Neuronal stem cell (in vitro differentiated cells): ENCODE measurements around the gene NPBWR2.

Experiments
- DNase-seq: peaks from one replicate; pipeline ENCODE4 v3.0.0-alpha.2; 2013; ENCODE audit warnings: low spot score
- H2AFZ ChIP-seq: one replicate; pipeline ENCODE4 v1.6.1; 2013; ENCODE audit warnings: mild to moderate bottlenecking, low read length, inconsistent platforms
- H2AK5ac ChIP-seq: 2 replicates; pipeline ENCODE4 v1.6.1; 2013; ENCODE audit warnings: low read depth, mild to moderate bottlenecking, inconsistent platforms, low read length, moderate library complexity, mixed read lengths
- H2BK120ac ChIP-seq: 2 replicates; pipeline ENCODE4 v1.6.1; 2013; ENCODE audit warnings: low read depth, mild to moderate bottlenecking, inconsistent platforms, low read length, moderate library complexity, mixed read lengths
- H2BK12ac ChIP-seq: one replicate; pipeline ENCODE4 v1.6.1; 2013; ENCODE audit warnings: low read length, inconsistent platforms
- H2BK15ac ChIP-seq: 2 replicates; pipeline ENCODE4 v1.6.1; 2013; ENCODE audit warnings: mild to moderate bottlenecking, low read length, inconsistent platforms, mixed read lengths
- H2BK5ac ChIP-seq: one replicate; pipeline ENCODE4 v1.6.1; 2013; ENCODE audit warnings: inconsistent platforms, mild to moderate bottlenecking, low read length, moderate library complexity
- H3K14ac ChIP-seq: one replicate; pipeline ENCODE4 v1.6.1; 2013; ENCODE audit warnings: low read length, inconsistent platforms
- H3K18ac ChIP-seq: 2 replicates; pipeline ENCODE4 v1.6.1; 2013; ENCODE audit warnings: low read length, inconsistent platforms
- H3K23ac ChIP-seq: 2 replicates; pipeline ENCODE4 v1.6.1; 2013; ENCODE audit warnings: low read depth, mild to moderate bottlenecking, mixed read lengths, low read length, inconsistent platforms; ENCODE audit not compliant: poor library complexity
- H3K27ac ChIP-seq: replicated peaks from 3 replicates; pipeline ENCODE4 v1.5.1; 2013; ENCODE audit warnings: low read length, inconsistent platforms
- H3K27me3 ChIP-seq, 3 experiments: 2 replicates each; pipeline ENCODE4 v1.6.1; 2013; ENCODE audit warnings: low read length in 3 of 3, mild to moderate bottlenecking in 2 of 3, inconsistent platforms in 1 of 3, low read depth in 1 of 3, mixed read lengths in 1 of 3, moderate library complexity in 1 of 3; ENCODE audit not compliant: control insufficient read depth in 3 of 3, insufficient read depth in 3 of 3
- H3K36me3 ChIP-seq, 2 donors: replicated peaks in 1 of 2; 2 replicates each; pipeline ENCODE4 v1.6.1; 2013; ENCODE audit warnings: low read length in 2 of 2; ENCODE audit not compliant: control insufficient read depth in 2 of 2, insufficient read depth in 2 of 2
- H3K4ac ChIP-seq: 2 replicates; pipeline ENCODE4 v1.6.1; 2013; ENCODE audit warnings: inconsistent platforms, mild to moderate bottlenecking, low read length, moderate library complexity
- H3K4me1 ChIP-seq, 2 donors: 1 replicate in 1 of 2; 2 replicates in 1 of 2; pipeline ENCODE4 v1.6.1; 2013; ENCODE audit warnings: low read length in 2 of 2, low read depth in 1 of 2; ENCODE audit not compliant: control insufficient read depth in 2 of 2, insufficient read depth in 1 of 2
- H3K4me2 ChIP-seq: one replicate; pipeline ENCODE4 v1.6.1; 2013; ENCODE audit warnings: mild to moderate bottlenecking, low read length, inconsistent platforms; ENCODE audit not compliant: insufficient read depth, poor library complexity, severe bottlenecking
- H3K4me3 ChIP-seq, 2 donors: 2 replicates each; pipeline ENCODE4 v1.5.1; 2013; ENCODE audit warnings: low read length in 2 of 2, mild to moderate bottlenecking in 2 of 2, inconsistent platforms in 1 of 2, moderate library complexity in 1 of 2
- H3K79me1 ChIP-seq: one replicate; pipeline ENCODE4 v1.6.1; 2013; ENCODE audit warnings: low read depth, mild to moderate bottlenecking, inconsistent platforms, low read length, moderate library complexity
- H3K9ac ChIP-seq: one replicate; pipeline ENCODE4 v1.6.1; 2013; ENCODE audit warnings: mild to moderate bottlenecking, low read depth, low read length, inconsistent platforms; ENCODE audit not compliant: poor library complexity
- H3K9me3 ChIP-seq, 2 donors: replicated peaks in 1 of 2; 2 replicates each; pipeline versions ENCODE3 to v1.6.1; 2013; ENCODE audit warnings: low read length in 2 of 2, mild to moderate bottlenecking in 2 of 2, inconsistent platforms in 1 of 2, low read depth in 1 of 2, mixed read lengths in 1 of 2, moderate library complexity in 1 of 2; ENCODE audit not compliant: control insufficient read depth in 2 of 2, insufficient read depth in 1 of 2
- H4K8ac ChIP-seq: one replicate; pipeline ENCODE4 v1.6.1; 2013; ENCODE audit warnings: low read depth, mild to moderate bottlenecking, inconsistent platforms, low read length, moderate library complexity
- H4K91ac ChIP-seq: one replicate; pipeline ENCODE4 v1.6.1; 2013; ENCODE audit warnings: low read length, low read depth, mild to moderate bottlenecking, inconsistent platforms; ENCODE audit not compliant: poor library complexity
- WGBS, 2 donors: extraction: QIAGEN DNeasy Blood & Tissue Kit; methylation state at CpG; one replicate each; pipeline ENCODE4 v1.1.7; 2013; ENCODE audit warnings: missing lambda C conversion rate in 2 of 2, mixed read lengths in 1 of 2; ENCODE audit not compliant: insufficient read length in 2 of 2, insufficient replicate concordance in 1 of 2; ENCODE audit errors: extremely low coverage in 2 of 2; 5-methylcytosine and 5-hydroxymethylcytosine counted together

The NPBWR2 gene

DNA sequence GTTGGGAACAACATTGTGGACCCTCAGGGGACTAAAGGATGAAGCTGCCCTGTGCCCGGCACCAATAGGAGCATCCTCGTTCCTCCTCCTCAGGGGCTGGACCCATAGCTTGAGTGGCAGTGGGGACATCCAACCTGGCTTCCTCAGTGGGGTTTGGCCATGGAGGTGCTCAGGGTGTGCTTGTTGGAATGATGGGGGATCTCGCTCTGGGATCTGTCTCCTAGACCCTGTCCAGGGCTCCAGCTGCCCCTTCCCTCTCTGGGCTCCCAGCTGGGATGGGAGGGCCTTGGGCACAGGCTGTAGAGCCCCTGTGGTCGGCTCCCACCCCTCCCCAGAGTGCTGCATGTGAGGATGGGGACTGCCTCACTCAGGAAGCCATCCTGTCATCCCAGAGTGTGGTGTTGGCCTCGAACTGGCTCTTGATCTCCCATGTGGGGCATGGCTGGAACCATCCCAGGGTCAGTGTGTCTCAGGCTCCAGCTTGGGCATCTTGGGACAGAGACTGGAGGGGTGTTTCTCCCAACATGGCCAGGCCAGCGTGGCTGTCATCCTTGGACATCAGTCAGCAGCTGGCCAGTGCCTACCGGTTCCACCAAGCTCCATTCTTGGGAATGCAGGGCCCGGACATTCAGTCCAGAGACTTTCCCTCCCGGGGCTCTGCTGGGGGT, 47.4 kb upstream of the NPBWR2 start:
- Histone ChIP-seq H3K14ac (peak overlapping the region; percentile 40), H2BK15ac (peak overlapping the region; percentile 19), H3K23ac (peak overlapping the region; percentile 66), H3K4me2 (no peak overlapping the region), H3K36me3 (no peaks in the 10 kb centered on the region), H2BK12ac (no peak overlapping the region), H3K9ac (no peak overlapping the region), H3K18ac (peak overlapping the region; percentile 70), H3K9me3 (peaks cover 0 to 4% of the 10 kb centered on the region in 2 donors), H3K79me1 (peaks cover 3% of the 10 kb centered on the region), H4K8ac (no peak overlapping the region), H3K4ac (no peak overlapping the region), H2AK5ac (peak overlapping the region; percentile 89), H3K4me1 (peaks cover 19 to 37% of the 10 kb centered on the region in 2 donors), H3K27ac (no peak overlapping the region), H3K4me3 (no peak overlapping the region), H2BK120ac (peak overlapping the region; percentile 65), H3K27me3 (peaks cover 0 to 7% (median 0%) of the 10 kb centered on the region in 3 experiments), H2AFZ (no peak overlapping the region), H4K91ac (no peak overlapping the region), H2BK5ac (no peak overlapping the region)
- DNase-seq = no peak
- WGBS, 2 donors = no CpG with 5 or more reads among the region's 9 CpGs

DNA sequence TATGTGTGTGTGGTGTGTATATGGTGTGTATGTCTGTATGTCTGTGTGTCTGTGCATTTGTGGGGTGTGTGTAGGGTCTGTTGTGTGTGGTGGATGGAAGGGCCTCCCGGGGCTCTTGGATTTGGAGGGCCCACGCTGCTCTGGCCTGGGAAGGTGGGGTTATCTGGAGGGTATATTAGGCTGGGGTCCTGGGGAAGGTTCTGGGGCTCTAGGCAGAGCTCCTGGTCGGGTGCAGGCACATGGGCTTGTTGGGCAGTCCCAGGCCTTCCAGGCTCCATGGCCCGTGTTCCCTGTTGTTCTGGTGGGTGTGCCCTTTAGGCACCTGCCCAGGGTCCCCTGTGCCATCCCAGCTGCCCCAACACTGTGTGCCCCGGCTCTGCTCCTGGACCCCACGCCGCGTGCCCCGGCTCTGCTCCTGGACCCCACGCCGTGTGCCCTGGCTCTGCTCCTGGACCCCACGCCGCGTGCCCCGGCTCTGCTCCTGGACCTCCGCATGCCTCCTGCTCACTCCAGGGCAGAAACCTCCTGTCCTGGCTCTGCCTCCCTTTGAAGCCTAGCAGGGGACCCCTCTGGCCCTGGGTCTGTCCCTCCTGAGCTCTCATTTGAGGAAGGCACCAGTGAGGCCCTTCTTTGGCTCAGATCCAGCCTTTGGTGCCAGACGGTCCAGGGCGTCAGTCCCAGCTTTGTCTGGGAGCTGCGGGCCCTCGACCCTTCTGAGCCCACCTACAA, 46.7 kb upstream of the NPBWR2 start:
- Histone ChIP-seq H2AK5ac (peak overlapping the region; percentile 89), H2BK15ac (peak overlapping the region; percentile 20), H4K8ac (no peak overlapping the region), H2BK5ac (no peak overlapping the region), H3K4me3 (peak overlapping the region in 1 of 2 donors; percentile 31), H3K4ac (no peak overlapping the region), H3K4me1 (peaks cover 15 to 31% of the 10 kb centered on the region in 2 donors), H3K27ac (no peak overlapping the region), H2BK120ac (peak overlapping the region; percentile 33), H2AFZ (no peak overlapping the region), H3K27me3 (peaks cover 0 to under 1% (median 0%) of the 10 kb centered on the region in 3 experiments), H3K79me1 (peaks cover 3% of the 10 kb centered on the region), H2BK12ac (no peak overlapping the region), H3K14ac (peak overlapping the region; percentile 40), H3K36me3 (no peaks in the 10 kb centered on the region), H3K9me3 (peaks cover 0 to 7% of the 10 kb centered on the region in 2 donors), H3K4me2 (no peak overlapping the region), H4K91ac (no peak overlapping the region), H3K9ac (no peak overlapping the region), H3K18ac (peak overlapping the region; percentile 30), H3K23ac (peak overlapping the region; percentile 8)
- no peak for DNase-seq
- no CpG with 5 or more reads among the region's 20 CpGs for WGBS, 2 donors

DNA sequence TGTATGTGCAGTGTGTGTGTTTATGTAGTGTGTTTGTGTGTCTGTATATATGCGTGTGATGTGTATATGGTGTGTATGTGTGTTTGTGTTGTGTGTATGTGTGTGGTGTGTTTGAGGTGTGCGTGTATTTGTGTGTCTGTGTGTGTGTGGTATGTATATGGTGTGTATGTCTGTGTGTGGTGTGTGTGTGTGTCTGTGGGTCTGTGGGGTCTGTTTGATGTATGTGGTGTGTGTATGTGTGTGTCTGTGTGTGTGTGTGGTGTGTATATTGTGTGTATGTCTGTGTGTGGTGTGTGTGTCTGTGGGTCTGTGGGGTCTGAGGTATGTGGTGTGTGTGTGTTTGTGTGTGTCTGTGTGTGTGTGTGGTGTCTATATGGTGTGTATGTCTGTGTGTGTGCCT, 46.0 kb upstream of the NPBWR2 start:
- H3K9ac ChIP-seq = no peak overlapping the region
- H4K8ac ChIP-seq = no peak overlapping the region
- WGBS, 2 donors = 100% methylated on average over 2 of the region's 2 CpGs; no CpG with 5 or more reads in 1 of the 2 donors
- no peak overlapping the region for H2BK120ac ChIP-seq
- no peak overlapping the region for H3K4ac ChIP-seq
- H2AFZ ChIP-seq = no peak overlapping the region
- DNase-seq = no peak
- H3K79me1 ChIP-seq = peaks cover 3% of the 10 kb centered on the region
- no peak overlapping the region for H2BK5ac ChIP-seq
- H3K9me3 ChIP-seq = peaks cover 0 to 7% of the 10 kb centered on the region in 2 donors
- no peak overlapping the region for H2BK12ac ChIP-seq
- H3K36me3 ChIP-seq = no peaks in the 10 kb centered on the region
- no peak overlapping the region for H4K91ac ChIP-seq
- no peak overlapping the region for H3K18ac ChIP-seq
- no peak overlapping the region for H2BK15ac ChIP-seq
- peaks cover 15 to 29% of the 10 kb centered on the region in 2 donors for H3K4me1 ChIP-seq
- no peaks in the 10 kb centered on the region for H3K27me3 ChIP-seq
- peak overlapping the region in 1 of 2 donors; percentile 31 for H3K4me3 ChIP-seq
- H3K14ac ChIP-seq = no peak overlapping the region
- no peak overlapping the region for H2AK5ac ChIP-seq
- H3K4me2 ChIP-seq = no peak overlapping the region
- no peak overlapping the region for H3K23ac ChIP-seq
- H3K27ac ChIP-seq = no peak overlapping the region

DNA sequence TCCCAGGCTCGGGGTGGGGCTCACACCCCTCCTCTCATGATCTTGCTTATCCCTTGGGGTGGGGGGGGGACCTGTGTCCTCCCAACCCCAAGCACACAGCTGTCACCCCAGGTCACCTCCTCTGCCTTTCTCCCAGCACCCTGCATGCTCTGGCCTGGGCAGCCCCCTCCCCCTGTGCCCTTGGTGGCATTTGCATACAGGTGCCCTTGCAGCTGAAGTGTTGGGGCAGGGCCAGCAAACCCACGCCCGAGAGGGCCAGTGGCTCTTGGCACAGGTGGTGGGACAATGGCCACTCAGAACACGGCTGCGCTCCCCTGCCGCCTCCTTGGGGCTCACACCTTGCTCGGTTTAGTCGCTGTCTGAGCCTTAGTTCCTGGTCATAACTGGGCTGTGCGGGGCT, 45.5 kb upstream of the NPBWR2 start:
- Histone ChIP-seq H2BK15ac (peak overlapping the region; percentile 42), H3K4ac (no peak overlapping the region), H3K9me3 (peaks cover 0 to 7% of the 10 kb centered on the region in 2 donors), H2BK5ac (no peak overlapping the region), H4K8ac (no peak overlapping the region), H4K91ac (peak overlapping the region; percentile 76), H3K4me2 (no peak overlapping the region), H3K18ac (peak overlapping the region; percentile 88), H3K27me3 (no peaks in the 10 kb centered on the region), H3K4me3 (no peak overlapping the region), H2BK12ac (peak overlapping the region; percentile 36), H3K36me3 (no peaks in the 10 kb centered on the region), H3K9ac (peak overlapping the region; percentile 18), H3K79me1 (peaks cover 3% of the 10 kb centered on the region), H3K23ac (no peak overlapping the region), H3K14ac (no peak overlapping the region), H2AK5ac (peak overlapping the region; percentile 59), H3K4me1 (peaks cover 15 to 29% of the 10 kb centered on the region in 2 donors), H2BK120ac (no peak overlapping the region), H2AFZ (no peak overlapping the region), H3K27ac (no peak overlapping the region)
- no peak for DNase-seq
- WGBS, 2 donors = no CpG with 5 or more reads among the region's 9 CpGs
